WI38 (cell line): ENCODE data around the gene IZUMO1R.
"Not testable (repeated sequence)": the region's sequence is repeated elsewhere in the genome, so short reads cannot be mapped to it uniquely, and the experiment has no call there.

ENCODE experiments used
- H3K4me3 ChIP-seq: 2 replicates; pipeline ENCODE4 v1.5.1; 2011; ENCODE audit warnings: low read depth, mild to moderate bottlenecking, control low read depth, low read length
- CTCF ChIP-seq: IDR thresholded peaks from 2 replicates; pipeline ENCODE4 v1.5.1; 2012; ENCODE audit warnings: low read depth, mild to moderate bottlenecking, control low read depth, low read length

IZUMO1R gene

GRCh38 chr11:94338651-94339050 lies 34.3 kb downstream of the IZUMO1R start:
- TF ChIP-seq CTCF = no peak

GRCh38 chr11:94342250-94342649 lies 37.9 kb downstream of the IZUMO1R start:
- H3K4me3 ChIP-seq = no peak overlapping the region
- no peak for TF ChIP-seq CTCF

More at GRCh38 chr11:94338651-94339050, 34.3 kb downstream of the IZUMO1R start:
- H3K4me3 ChIP-seq = no peak overlapping the region

- TF ChIP-seq CTCF = no peak
- no peak overlapping the region for H3K4me3 ChIP-seq
Measured at GRCh38 chr11:94343495-94343894, 39.1 kb downstream of the IZUMO1R start.

GRCh38 chr11:94346311-94346710 lies 41.9 kb downstream of the IZUMO1R start:
- not testable (repeated sequence) for H3K4me3 ChIP-seq

- not testable (repeated sequence) for H3K4me3 ChIP-seq
Measured at GRCh38 chr11:94350850-94351563, 46.6 kb downstream of the IZUMO1R start.
